Fibroblast of the conjunctiva (primary cell): Measurements from ENCODE around the gene LIME1.
"Not testable (repeated sequence)": the region's sequence is repeated elsewhere in the genome, so short reads cannot be mapped to it uniquely, and the experiment has no call there.

ENCODE experiments used
- DNase-seq: peaks from one replicate; pipeline ENCODE4 v3.0.0-alpha.2; 2010; ENCODE audit warnings: low read depth

The LIME1 gene

DNA sequence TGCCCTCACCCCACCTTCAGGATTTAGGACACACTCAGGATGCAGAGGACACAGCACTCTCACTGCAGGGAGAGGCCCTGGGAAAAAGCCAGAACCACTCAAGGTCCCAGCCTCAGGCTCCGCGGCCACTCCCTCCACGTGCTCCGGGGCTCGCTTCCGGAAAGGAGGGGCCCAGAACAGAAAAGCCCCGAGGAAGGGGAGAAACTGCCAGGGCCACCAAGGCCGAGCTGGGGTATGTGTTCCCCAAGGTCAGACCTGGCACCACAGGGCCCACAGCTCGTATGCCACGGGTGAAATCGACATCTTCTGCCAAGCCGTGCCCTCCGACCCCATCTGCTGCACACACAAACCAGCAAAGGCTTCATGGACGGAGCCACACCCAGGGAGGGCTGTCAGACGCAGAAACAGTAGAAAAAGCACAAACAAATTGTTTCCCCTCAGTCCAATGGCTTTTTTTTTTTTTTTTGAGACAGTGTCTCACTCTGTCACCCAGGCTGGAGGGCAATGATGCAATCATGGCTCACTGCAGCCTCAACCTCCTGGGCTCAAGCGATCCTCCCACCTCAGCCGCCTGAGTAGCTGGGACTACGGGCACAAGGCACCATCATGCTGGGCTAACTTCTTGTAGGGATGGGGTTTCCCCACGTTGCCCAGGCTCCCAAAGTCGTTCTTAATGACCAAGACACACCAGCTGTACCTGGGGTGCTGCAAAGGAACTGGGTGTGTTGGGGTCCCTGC is 36.5 kb downstream of the LIME1 start:
- no peak for DNase-seq

DNA sequence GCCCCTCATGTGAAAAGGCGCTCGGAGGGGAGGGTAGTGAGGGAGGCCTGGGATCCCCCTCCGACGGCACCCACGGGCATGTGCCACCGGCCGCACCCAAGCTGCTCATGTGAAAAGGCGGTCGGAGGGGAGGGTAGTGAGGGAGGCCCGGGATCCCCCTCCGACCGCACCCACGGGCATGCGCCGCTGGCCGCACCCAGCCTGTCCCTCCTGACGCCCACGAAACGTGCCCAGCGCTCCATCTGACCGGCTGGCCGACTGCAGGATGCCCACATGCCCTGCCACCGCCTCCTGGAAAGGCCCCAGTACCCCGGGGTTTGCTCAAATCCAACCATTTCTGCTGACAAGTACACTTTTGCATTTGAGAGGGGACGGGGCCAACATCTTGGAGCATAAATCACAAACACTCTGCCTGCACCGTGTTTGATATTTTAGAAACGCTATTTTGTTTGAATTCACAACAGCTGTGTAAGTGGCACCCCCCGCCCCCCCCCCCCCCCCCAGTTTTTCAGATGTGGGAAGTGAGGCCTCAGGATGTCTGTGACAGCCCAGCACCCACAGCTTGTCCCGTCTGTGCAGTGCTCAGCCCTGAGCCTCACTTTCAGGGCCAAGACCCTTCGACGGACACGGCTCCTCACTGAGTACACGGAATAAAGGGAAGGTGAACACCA is 37.2 kb downstream of the LIME1 start:
- no peak for DNase-seq

DNA sequence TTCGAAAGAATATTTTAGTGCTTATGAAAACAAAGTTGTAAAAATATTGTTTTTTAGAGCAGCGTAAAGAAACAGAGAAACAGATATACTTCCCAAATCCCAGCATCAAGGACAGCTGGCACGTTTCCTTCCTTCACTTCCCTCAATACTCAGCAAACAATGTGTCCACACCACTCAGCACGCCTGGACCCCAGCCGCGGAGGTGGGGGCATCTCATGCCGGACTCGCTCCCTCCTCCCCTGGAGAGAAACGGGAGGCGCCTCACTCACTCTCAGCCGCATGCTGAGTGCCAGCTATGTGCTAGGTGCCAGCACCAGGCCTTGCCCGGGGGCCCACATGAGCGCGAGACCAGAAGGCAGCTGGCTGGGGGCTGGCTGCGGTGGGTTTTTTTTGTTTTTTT is 37.8 kb downstream of the LIME1 start:
- no peak for DNase-seq

DNA sequence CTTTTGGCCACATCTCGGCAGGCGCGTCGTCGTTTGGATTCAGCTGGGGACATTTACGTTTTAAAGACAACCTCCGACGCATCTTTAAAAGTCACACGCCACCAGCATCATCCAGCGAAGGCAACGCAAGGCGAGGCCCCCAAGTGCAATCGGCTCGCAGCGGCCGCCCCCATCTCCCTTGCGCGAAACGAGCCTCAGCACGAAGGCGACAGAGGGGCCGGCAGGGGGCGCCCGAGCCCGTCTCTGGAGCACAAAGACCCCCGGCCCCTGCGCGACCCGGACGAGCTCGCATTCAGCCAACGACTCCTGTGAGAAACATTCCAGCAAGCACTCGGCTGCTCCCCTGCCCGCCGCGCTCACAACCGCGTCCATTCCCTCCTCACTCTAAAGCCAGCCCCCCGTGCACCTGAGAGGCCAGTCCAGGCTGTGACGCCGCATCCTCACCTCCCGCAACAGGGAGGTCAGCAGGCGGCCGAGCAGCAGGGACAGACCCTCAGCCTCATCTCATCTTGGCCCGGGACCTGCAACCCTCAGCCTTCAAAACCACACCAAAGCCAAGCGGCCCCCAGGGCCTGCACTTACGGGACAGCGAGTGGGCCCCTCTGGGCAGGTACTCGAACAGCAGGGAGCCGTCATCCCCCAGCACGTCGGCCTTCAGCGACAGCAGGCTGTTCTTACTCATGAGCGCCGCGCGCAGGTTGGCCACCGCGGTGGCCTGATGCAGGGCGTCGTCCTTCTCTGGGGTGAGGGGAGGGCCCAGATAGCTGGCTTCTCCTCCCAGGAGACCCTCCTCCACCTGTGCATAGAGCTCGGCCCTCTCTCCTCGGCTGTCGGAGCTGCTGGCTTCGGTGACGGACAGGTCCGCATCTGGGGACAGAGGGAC is 38.9 kb downstream of the LIME1 start:
- DNase-seq = no peak

DNA sequence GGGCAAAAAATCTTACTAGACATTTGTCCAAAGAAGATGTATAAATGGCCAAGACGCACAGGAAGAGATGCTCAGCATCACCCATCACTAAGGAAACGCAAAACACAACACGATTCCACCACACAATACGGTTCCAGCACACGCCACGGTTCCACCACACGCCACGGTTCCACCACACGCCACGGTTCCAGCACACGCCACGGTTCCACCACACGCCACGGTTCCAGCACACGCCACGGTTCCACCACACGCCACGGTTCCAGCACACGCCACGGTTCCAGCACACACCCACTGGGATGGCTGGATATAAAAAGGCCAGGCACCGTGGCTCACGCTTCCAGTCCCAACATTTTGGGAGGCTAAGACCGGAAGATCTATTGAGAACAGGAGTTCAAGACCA is 40.4 kb downstream of the LIME1 start:
- DNase-seq = not testable (repeated sequence)

DNA sequence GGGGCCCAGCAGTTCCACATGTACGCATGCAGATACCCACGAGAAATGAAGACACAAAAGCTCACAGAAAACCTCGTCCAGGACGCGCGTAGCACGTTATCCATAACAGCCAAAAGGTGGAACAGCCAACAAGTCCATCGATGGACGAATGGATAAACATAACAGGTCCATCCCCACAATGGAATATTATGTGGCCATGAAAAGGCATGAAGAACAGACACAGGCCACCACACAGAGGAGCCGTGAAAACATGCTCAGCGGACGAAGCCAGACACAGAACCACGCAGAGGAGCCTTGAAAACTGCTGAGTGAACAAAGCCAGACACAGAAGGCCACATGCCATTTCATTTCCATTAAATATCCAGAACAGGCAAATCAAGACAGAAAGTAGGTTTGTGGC is 41.1 kb downstream of the LIME1 start:
- DNase-seq = no peak

- no peak for DNase-seq
Measured at GRCh38 chr20:63778034-63778752, 41.7 kb downstream of the LIME1 start.

GRCh38 chr20:63778857-63779256 is 42.4 kb downstream of the LIME1 start:
- DNase-seq = no peak

GRCh38 chr20:63781181-63781580 is 44.7 kb downstream of the LIME1 start:
- no peak for DNase-seq

DNA sequence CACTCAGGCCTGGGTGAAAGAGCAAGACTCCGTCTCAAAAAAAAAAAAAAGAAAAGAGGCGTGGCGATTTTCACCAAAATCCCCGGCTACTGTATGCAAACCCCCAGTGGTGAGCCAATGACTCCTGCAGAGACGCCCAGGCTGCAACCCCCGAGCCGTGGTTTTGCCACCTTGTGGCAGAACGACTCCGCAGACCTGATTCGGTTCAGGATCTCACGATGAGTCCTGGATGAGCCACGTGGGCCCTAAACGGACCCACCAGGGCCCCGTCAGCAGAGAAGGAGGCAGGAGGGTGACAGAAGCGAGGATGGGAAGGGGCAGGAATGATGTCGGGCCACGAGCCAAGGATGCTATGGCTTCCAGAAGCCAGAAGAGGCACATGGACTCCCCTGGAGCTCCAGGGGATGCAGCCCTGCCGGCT is 45.6 kb downstream of the LIME1 start:
- DNase-seq = no peak

GRCh38 chr20:63782521-63782971 is 46.1 kb downstream of the LIME1 start:
- DNase-seq = no peak

DNA sequence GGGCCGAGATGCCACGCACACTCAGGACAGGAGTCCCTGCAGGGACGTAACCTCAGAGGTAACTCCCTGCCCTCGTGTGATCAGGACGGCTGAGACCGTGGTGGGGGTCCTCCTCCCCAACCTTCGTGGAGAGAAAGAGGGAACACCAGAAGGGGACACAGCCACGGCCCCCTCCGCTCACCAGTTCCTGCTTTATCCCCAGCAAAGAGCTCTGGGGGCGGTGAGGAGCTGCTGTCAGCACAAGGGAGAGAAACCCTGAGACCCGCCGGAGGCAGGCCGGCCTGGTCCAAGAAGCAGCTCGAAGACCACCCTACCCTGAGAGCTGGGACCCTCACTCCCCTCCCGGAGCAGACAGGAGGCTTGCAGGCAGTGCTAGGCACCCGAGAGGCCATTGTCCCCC is 47.5 kb downstream of the LIME1 start:
- no peak for DNase-seq

DNA sequence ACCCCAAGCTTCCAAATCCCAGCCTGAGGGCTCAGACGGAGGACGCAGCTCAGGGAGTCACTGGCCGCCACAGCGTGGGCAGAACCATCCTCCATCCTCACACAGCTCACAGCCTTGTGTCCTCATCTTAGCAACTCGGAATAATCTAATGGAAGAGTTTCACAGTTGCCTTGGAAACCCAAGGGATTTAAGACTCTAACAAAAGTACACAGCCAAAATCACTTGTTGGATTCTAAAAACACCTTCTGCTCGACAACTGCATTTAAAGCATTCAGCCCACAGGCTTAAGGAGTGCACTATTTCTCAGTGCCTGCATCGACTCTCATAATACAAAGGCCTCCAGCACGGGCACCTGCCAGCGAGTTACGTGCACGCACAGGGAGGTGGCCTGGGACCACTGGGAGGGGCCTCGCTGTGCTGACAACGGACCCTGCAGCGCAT is 49.2 kb downstream of the LIME1 start:
- DNase-seq = no peak

DNA sequence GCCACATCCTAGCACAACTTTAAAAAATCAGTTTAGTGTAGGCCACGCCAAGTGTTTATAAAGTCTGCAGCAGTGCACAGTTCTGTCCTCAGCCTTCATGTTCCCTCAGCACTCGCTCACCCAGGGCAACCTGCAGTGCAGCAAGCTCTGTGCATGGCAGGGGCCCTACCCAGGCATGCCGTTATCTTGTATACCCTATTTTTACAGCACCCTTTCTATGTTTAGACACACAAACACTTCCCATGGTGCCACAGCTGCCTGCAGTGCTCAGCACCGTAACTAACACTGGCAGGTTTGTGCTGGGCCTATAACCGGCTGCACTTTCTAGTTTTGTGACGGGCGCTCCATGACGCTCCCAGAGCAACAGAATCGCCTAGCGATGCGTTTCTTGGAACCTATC is 50.8 kb downstream of the LIME1 start:
- no peak for DNase-seq

DNA sequence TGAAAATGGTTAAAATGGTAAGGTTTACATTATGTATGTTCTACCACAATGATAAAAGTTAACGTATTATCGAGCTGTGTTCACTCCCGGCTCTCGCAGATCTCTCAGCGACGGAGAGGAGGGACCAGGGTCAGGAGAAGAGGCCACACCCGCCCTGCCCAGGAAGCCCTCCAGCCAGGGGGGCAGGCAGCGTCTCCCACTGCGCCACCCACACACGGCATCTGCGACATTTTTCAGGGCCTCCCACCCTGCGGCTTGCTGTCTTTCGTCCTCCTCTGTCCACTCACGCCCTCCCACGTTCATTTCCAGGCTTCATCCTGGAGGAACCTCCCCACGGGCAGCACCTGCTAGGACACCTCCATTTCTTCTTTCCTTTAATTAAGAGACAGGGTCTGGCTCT is 51.3 kb downstream of the LIME1 start:
- DNase-seq = no peak
